GM19240 (cell line): Measurements from ENCODE around the gene MYADM.
"Not testable (repeated sequence)": the region's sequence is repeated elsewhere in the genome, so short reads cannot be mapped to it uniquely, and the experiment has no call there.

Source experiments
- DNase-seq: peaks from one replicate; pipeline ENCODE4 v3.0.0; 2011; ENCODE audit warnings: low spot score; ENCODE audit not compliant: insufficient read length

Gene MYADM, protein sequence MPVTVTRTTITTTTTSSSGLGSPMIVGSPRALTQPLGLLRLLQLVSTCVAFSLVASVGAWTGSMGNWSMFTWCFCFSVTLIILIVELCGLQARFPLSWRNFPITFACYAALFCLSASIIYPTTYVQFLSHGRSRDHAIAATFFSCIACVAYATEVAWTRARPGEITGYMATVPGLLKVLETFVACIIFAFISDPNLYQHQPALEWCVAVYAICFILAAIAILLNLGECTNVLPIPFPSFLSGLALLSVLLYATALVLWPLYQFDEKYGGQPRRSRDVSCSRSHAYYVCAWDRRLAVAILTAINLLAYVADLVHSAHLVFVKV

DNA sequence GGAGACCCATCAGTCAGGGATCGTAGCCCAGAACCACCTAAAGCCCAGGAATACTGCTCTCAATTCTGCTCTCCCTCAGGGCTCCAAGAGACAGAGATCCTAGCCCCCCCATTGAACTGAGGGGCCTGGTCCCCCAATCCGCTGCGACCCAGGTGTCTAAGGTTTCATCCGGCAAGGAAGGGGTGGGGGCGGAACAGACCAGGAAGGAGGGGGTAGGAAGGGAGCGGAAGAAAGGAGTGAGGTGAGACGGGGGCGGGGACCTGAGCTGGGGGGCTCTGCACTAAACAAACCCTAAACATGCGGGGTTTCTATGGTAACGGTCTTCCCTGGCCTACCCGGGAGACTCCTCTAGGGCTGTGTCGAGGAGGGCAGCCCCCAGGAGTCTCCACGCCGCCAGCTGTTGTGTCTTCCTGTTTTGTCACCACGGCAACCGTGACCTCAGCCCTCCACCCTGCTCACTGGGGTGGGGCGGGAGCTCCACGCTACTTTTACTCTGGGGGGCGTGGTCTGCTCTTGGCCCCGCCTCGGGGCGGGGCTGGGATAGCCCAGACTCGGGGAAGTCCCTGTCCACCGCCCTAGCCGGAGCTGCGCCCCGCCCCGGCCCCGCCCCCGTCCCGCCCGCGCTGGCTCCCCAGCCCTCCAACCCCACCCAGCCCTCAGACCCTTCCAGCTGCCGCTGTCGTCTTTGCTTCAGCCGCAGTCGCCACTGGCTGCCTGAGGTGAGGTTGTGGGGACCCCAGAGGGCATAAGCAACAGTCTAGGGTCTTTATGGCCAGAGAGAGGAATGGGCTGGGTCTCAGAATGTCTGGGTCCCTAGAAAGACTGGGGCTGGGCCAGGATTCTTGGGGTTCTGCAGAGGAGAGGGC, at the start of gene MYADM:
TSS of gene MYADM (plus strand) at position 659 of the 866 bp plus-strand sequence. CDS start 5,647 bp downstream, outside the sequence.
- DNase-seq: peak; percentile 90

DNA sequence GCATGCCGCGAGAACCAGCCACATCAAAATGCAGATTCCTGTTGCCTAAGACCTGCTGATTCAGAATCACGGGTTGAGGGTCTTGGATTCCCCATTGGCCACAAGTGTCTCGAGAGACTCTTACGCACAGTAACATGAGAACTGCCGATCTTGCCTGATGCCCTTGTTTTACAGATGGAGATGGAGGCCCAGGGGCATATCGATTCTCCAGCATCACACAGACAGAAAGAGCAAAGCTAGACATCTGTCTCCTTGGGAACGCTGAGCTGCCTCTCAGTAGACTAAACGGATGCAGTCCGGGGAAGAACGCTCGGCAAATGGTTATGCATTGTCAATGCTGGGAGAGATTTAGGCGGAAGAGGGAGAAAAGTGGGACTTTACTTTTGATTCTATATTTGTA, 48.9 kb upstream of the MYADM start:
- no peak for DNase-seq

DNA sequence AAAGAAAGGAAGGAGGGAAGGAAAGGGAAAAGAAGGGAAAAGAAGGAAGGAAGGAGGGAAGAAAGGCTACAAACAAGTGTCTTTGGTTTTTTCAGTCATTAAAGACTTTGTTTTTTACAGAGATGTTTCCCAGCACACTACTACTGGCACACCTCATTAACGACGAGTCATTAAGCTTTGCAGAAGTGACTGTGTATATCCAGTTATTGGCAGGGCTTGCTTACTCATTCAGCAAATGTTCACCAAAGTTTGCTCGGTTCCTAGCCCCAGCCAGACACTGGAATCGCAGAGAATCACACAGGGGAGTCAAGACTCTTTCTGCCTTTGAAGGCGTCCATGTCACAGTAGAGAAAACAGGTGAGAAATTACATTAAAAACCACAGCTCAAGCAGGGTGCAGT, 47.8 kb upstream of the MYADM start:
- no peak for DNase-seq

DNA sequence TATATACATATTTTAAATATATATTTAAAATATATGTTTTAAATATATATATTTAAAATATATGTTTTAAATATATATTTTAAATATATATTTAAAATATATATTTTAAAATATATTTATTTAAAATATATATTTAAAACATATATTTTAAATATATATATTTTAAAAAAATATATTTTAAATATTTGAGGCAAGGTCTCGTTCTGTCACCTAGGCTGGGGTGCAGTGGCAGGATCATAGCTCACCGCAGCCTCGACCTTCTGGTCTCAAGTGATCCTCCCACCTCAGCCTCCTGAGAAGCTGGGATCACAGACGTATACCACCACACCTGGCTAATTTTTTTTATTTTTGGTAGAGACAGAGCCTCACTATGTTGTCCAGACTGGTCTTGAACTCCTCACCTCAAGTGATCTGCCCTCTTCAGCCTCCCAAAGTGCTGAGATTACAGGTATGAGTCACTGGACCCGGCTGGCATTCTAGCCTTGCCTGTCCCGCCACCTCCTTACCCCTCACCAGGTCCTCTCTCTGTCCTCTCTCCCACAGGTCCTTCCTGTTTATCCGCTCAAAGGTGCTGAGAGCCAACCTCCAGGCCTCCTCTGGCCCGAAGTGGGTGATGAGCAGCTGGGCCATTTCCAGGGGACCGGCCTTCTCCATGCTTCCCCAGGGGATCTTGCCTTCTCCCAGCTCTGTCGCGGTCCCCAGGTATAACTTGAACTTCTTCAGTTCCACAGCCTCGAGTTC, 44.1 kb upstream of the MYADM start:
- DNase-seq: no peak

DNA sequence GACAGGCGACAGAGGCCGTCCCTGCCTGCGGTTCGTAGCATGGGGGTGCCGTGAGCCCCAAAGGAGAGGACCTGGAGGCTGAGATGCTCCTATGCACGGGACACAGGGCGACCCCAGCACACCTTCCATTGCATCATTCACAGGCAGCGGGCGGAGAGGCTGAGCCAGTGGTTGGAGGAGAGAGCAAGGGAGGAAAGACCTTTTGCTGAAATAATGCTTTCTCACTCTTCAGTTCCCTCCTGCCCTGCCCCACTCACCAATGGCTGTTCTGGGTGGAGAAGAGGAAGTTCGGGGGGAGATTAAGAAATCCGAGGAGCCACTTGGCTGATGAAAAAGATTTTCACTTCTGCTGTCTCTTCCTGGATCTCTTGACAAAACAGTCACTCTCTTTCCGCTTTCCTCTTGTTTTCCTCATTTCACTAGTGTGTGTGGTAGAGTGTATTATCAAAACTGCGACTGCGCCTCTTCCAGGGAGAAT, 43.5 kb upstream of the MYADM start, which contains the start of gene NLRP12:
TSS of gene NLRP12 (minus strand) at position 181 of the 478 bp plus-strand sequence. CDS start at position 41, 140 bp downstream.
- DNase-seq: no peak

DNA sequence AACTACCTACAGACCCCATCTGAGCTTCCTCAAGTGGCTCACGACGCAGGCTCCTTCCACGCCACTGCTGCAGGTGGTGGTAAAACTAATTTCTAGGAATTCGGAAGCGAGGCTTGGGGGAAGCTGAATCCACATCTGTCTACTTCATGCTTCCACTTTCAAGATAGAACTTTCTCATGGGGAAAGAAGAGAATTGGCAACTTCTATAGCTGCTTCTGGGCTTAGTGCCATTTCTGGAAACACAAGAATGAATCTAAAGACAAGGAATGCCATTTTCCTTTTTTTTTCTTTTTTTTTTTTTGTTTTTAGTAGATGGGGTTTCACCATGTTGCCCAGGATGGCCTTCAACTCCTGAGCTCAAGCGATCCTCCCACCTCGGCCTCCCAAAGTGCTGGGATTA, 40.8 kb upstream of the MYADM start:
- DNase-seq: no peak

DNA sequence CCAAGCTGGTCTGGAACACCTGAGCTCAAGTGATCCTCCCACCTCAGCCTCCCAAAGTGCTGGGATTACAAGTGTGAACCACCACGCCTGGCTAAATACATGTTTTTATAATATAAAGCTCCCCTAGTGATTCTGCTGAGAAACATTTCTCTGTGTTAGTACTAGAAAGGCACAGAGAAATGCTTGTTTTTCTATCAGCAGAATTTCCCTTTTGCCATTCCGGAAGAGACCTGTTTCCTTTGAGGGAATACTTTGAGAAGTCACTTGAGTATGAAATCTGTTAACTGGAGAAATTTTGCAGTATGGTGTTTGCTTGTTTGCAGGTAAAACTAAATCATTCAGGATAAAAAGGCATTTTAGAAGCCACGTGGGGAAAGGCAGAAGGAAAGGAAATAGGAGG, 39.2 kb upstream of the MYADM start:
- DNase-seq: no peak

DNA sequence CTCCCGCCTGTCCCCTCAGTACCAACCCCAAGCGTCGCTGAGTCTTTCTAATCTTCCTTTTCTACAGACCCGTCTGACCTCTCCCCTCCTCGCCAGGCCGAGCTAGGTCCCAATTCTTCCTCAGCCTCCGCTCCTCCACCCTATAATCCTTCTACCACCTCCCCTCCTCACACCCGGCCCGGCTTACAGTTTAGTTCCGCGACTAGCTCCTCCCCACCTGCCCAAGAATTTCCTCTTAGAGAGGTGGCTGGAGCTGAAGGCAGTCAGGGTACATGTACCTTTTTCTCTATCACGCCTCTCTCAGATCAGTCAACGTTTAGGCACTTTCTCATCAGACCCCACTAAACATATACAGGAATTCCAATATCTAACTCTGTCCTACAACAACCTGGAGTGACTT, 34.8 kb upstream of the MYADM start:
- not testable (repeated sequence) for DNase-seq

DNA sequence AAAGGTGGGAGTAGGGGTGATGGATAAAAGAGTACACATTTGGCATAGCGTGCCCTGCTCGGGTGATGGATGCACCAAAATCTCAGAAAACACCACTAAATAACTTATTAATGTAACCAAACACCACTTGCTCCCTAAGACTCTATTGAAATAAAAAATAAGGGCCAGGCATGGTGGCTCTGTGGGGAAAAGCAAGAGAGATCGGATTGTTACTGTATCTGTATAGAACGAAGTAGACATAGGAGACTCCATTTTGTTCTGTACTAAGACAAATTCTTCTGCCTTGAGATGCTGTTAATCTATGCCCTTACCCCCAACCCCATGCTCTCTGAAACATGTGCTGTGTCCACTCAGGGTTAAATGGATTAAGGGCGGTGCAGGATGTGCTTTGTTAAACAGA, 29.2 kb upstream of the MYADM start:
- DNase-seq: not testable (repeated sequence)

DNA sequence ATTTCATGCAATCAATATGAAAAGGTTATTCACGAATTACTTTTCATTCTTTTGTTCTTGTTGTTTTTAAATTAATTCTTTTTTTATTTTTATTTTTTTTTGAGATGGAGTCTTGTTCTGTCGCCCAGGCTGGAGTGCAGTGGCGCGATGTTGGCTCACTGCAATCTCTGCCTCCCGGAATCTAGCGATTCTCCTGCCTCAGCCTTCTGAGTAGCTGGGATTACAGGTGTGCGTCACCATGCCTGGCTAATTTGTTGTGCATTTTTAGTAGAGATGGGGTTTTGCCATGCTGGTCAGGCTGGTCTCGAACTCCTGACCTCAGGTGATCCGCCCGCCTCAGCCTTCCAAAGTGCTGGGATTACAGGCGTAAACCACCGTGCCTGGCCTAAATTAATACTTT, 27.4 kb upstream of the MYADM start:
- not testable (repeated sequence) for DNase-seq

DNA sequence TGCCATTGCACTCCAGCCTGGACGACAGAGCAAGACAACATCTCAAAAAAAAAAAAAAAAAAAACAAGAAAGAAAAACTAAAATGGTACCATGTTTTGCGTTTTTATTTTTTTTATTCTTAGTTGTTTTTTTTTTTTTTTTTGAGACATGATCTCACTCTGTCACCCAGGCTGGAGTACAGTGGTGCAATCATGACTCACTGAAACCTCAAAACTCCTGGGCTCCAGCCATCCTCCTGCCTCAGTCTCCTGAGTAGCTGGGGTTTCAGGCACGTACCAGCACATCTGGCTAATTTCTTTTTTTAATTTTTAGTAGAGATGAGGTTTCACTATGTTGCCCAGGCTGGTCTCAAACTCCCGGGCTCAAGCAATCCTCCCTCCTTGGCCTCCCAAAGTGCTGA, 26.8 kb upstream of the MYADM start:
- DNase-seq: not testable (repeated sequence)

DNA sequence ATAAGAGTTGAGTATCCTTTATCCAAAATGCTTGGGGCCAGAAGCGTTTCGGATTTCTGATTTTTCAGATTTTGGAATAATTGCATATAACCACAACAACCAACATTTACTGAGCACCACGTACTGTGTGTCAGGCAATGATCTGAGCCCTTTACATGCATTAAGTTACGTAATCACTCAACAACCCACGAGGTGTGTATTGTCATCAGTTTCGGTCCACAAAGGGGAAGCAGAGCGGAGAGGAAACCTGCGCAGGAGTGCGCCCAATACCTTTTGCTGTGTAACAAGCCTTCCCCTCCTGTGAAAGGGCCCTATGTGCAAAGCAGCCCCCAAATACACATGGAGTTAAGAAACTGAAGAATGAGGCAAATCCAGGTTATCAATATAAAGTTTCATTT, 22.8 kb upstream of the MYADM start:
- DNase-seq: no peak

DNA sequence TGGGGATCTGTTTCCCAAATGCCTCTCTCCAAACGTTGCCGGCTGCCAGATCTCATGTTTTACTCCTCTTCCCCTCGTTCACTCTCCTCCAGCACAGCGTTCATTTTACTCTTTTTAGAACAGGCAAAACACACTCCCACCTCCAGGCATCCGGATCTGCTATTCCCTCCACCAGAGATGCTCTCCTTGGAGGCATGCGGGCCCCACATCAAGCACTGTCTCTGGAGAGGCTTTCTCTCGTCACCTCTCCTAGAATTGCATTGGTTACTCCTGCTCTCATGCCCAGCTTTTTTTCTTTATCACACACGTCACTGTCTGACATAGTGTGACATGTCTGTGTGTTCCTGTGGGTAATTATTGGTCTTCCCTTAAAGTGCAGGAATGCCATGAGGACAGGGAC, 20.1 kb upstream of the MYADM start:
- DNase-seq: no peak

DNA sequence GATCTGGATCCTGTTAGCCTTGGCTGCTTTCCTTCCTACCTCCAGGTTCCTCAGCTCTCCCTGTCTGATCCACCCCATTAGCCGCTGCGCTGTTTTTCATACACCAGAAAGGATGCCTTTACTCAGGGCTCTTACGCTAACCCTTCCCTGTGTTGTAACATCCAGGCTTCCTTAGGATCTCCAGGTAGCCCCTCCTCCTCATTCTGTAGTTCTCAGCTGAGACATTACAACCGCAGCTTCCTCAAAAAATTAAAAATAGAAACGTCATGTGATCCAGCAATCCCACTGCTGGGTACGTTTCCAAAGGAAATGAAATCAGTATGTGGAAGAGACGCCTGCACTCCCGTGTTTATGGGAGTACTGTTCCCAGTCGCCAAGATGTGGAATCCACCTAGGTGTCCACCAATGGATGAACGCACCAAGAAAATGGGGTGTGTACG, 18.4 kb upstream of the MYADM start:
- DNase-seq: no peak

DNA sequence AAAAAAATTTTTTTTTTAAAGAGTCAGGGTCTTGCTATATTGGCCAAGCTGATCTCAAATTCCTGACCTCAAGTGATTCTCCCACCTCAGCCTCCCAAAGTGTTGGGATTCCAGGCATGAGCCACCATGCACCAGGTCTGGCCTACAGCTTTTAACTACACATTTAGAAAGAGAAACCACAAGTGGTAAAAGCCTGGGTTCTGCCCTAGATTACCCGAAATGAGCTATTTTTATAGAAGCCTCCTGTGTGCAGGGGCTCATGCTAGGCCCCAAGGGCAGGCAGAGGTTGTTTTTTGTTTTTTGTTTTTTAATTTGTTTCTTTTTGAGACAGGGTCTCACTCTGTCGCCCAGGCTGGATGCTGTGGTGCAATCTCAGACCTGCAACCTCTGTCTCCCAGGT, 14.0 kb upstream of the MYADM start:
- no peak for DNase-seq

DNA sequence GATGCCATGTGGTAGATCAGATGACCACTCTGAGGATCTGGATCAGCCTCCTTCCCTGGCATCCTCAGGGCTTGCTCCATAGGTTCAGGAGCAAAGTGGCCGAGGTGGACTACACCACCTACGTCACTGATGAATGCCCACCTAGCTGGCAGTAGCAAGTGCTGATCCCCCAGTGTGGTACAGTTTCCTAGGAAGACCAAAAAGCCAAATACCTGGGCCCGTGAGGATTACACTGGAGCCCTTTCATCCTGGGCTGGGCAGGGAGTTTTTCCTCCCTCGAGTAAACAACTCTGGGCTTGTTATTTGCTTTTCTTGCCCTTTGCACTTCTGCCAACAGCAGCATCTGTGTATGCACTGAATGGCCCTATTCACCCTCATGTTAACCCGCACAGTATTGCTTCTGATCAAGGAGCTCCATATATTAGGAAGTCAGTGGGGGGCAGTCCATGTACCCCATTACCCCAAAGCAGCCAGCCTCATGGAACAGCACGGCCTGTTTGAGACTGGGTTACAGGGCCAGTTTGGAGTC, 3.3 kb upstream of the MYADM start:
- no peak for DNase-seq

DNA sequence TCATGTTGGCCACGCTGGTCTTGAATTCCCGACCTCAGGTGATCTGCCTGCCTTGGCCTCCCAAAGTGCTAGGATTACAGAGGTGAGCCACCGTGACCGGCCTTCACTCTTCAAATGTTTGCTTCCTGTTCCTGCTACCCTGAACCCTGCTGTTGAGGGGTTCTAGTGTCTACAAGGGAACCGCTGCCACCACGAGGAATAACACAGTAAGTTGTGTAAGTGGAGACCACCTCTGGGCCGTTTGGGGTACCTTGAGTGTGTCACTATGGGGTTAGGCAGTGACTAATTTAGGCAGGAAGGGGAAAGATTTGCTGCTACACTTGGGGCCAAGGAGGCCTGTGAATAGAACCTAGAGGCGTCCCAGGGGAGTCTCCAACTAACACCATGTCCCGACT, 2.2 kb upstream of the MYADM start:
- no peak for DNase-seq

DNA sequence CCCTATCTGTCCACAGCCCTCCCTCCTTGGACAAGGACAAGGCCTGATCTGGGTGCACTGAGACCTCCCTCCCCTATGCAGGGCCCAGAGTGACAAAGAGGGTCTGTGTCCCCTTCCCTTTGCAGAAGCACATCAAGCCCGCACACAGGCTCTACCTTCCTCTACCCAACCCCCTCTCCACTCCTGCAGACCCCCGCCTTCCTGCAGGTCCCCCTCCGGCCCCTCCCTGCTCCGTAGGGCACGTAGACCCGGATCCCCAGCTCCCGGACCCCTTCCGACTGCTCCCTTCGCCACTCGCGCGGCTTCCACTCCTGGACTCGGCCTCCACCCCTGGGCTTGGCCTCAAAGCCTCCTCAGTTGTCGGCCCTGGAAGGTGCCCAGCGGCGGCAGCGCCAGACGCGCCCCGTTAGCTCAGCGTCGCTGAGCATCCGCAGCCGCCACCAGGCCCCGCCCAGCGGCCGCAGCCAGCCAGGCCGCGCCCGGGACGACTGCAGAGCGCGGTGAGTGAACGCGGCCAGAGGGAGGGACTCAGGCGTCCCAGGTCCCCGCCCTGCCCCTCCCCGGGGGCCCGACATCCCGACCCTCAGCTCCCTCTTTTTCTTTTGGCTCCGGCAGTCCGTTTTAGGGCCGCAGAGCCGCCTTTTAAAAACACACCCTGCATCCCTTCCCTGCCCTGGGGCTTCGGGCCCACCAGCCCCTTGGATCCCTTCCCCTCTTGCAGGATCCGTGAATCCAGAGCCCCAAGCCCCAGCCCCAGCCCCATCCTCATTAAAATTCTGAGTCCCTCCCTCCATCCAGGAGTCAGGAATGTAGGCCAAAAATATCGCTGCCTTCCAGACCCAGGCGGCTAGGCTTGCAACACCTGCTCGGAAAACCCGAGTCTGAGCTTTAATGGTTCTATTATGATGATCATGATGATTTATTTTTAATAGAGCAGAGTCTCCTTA, 1.5 kb upstream of the MYADM start:
- DNase-seq: no peak

DNA sequence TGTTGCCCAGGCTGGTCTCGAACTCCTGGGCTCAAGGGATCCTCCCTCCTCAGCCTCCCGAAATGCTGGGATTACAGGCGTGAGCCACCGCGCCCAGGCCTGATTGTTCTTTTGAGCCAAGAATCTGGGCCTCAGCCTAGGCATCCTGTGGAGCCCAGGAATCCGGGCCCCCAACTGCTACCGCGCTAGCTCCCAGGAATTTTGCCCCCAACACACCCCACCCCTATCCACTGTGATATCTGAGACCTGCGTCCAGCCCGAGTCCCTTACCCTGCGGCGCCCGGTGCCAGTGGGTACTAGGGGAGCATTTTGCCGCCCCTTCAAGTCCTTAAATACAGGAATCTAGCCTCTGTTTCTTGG, 838 bp upstream of the MYADM start:
- DNase-seq: no peak
